Astrocyte of the cerebellum (primary cell): Measurements from ENCODE around the gene SNURF.
"Not testable (repeated sequence)": the region's sequence is repeated elsewhere in the genome, so short reads cannot be mapped to it uniquely, and the experiment has no call there.

Source experiments
- DNase-seq: peaks from one replicate; pipeline ENCODE4 v3.0.0-alpha.2; 2011; ENCODE audit warnings: low read depth
- H3K4me3 ChIP-seq: 2 replicates; pipeline ENCODE4 v1.5.1; 2011; ENCODE audit warnings: mild to moderate bottlenecking, low read depth, low read length, moderate library complexity
- CTCF ChIP-seq: IDR thresholded peaks from 2 replicates; pipeline ENCODE4 v1.5.1; 2012; ENCODE audit warnings: low read length, low read depth, moderate library complexity, mild to moderate bottlenecking; ENCODE audit errors: missing control alignments
- in situ Hi-C: cut with HindIII; loops from 2 replicates; pipeline ENCODE4 v1.10.0; 2017; ENCODE audit warnings: low sequenced_read_pairs

Gene SNURF

GRCh38 chr15:24971052-24971451 lies 16.3 kb downstream of the SNURF start:
- DNase-seq: no peak
- H3K4me3 ChIP-seq: no peak overlapping the region
- in situ Hi-C loops: loop anchor here (25.0 kb wide), 2 partner anchors 141 to 466 kb away; partner anchors contain the start of gene UBE3A
- TF ChIP-seq CTCF: no peak

- no peak overlapping the region for H3K4me3 ChIP-seq
- in situ Hi-C loops: loop anchor here (25.0 kb wide), 2 partner anchors 141 to 466 kb away; partner anchors contain the start of gene UBE3A
- DNase-seq: no peak
- TF ChIP-seq CTCF: no peak
These were observed 17.0 kb downstream of the SNURF start for GRCh38 chr15:24971772-24972171.

GRCh38 chr15:24972707-24973106 lies 17.9 kb downstream of the SNURF start:
- DNase-seq, H3K4me3 ChIP-seq: not testable (repeated sequence)
- in situ Hi-C loops: loop anchor here (25.0 kb wide), 2 partner anchors 140 to 465 kb away; partner anchors contain the start of gene UBE3A

GRCh38 chr15:24976932-24977331 lies 22.1 kb downstream of the SNURF start:
- no peak overlapping the region for H3K4me3 ChIP-seq
- in situ Hi-C loops: no loop called here
- DNase-seq: no peak
- no peak for TF ChIP-seq CTCF

- in situ Hi-C loops: no loop called here
These were observed 22.9 kb downstream of the SNURF start for GRCh38 chr15:24977686-24978085.

GRCh38 chr15:24985224-24985623 lies 30.4 kb downstream of the SNURF start:
- in situ Hi-C loops: no loop called here
- no peak for DNase-seq
- no peak for TF ChIP-seq CTCF
- H3K4me3 ChIP-seq: no peak overlapping the region

More at GRCh38 chr15:24977686-24978085, 22.9 kb downstream of the SNURF start:
- no peak overlapping the region for H3K4me3 ChIP-seq
- no peak for DNase-seq
- TF ChIP-seq CTCF: no peak

- no peak for DNase-seq
- no peak for TF ChIP-seq CTCF
- in situ Hi-C loops: no loop called here
- no peak overlapping the region for H3K4me3 ChIP-seq
These were observed 31.9 kb downstream of the SNURF start for GRCh38 chr15:24986653-24987052.
